Suprapubic skin (tissue), 3 donors: ENCODE results near the gene GGCT.

Source experiments
- CTCF ChIP-seq, 2 donors: fragments of 200-600 bp in 1 of 2; fragments of 450-650 bp in 1 of 2; sonication (generic) in 1 of 2; IDR thresholded peaks; one replicate each; pipeline ENCODE4 v1.5.1; 2016 to 2019; ENCODE audit warnings: antibody characterized with exemption in 2 of 2, mild to moderate bottlenecking in 1 of 2, moderate library complexity in 1 of 2
- EP300 ChIP-seq: sonication (generic); formaldehyde crosslinking; IDR thresholded peaks from one replicate; pipeline ENCODE4 v1.6.1; 2017; ENCODE audit warnings: antibody characterized with exemption
- POLR2A ChIP-seq, 2 donors: fragments of 450-650 bp; IDR thresholded peaks; one replicate each; pipeline ENCODE4 v1.6.1; 2017; ENCODE audit warnings: antibody characterized with exemption in 2 of 2, mild to moderate bottlenecking in 2 of 2, moderate library complexity in 2 of 2

- TF ChIP-seq CTCF (IDR thresholded peaks at IDR 0.05) (no peak), EP300 (no peak), POLR2A (IDR thresholded peaks at IDR 0.05) (no peak)
These were observed 41.3 kb upstream of the GGCT start for GRCh38 chr7:30545791-30546555.
